ENCODE data around the gene RTL10.

- TF ChIP-seq, protein P1, sequence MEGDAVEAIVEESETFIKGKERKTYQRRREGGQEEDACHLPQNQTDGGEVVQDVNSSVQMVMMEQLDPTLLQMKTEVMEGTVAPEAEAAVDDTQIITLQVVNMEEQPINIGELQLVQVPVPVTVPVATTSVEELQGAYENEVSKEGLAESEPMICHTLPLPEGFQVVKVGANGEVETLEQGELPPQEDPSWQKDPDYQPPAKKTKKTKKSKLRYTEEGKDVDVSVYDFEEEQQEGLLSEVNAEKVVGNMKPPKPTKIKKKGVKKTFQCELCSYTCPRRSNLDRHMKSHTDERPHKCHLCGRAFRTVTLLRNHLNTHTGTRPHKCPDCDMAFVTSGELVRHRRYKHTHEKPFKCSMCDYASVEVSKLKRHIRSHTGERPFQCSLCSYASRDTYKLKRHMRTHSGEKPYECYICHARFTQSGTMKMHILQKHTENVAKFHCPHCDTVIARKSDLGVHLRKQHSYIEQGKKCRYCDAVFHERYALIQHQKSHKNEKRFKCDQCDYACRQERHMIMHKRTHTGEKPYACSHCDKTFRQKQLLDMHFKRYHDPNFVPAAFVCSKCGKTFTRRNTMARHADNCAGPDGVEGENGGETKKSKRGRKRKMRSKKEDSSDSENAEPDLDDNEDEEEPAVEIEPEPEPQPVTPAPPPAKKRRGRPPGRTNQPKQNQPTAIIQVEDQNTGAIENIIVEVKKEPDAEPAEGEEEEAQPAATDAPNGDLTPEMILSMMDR (IDR thresholded peaks at IDR 0.05; ENCODE audit: borderline replicate concordance, extremely low read depth, low read length, poor library complexity, severe bottlenecking) = no peak
- TF ChIP-seq EZH2 (IDR thresholded peaks at IDR 0.05; ENCODE audit: borderline replicate concordance, low read depth, low read length, severe bottlenecking) = no peak
Measured at GRCh38 chr22:19823902-19824211, 30.8 kb downstream of the RTL10 start.
